ENCODE data around the gene BCAS3.

BCAS3 gene

DNA sequence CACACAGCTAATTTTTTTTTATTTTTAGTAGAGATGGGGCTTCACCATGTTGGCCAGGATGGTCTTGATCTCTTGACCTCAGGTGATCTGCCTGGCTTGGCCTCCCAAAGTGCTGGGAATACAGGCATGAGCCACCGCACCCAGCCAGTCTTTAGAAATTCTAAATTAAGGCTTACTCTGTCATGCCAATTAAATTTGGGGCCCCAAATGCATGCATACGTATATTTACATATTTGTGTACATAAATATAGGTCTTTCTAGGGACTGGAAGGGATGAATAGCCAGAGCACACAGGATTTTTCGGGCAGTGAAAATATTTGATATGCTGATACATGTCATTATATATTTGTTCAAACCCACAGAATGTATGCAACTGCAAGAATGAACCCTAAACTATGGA lies 105.1 kb downstream of the BCAS3 start:
- no peak for TF ChIP-seq CTCF (IDR thresholded peaks at IDR 0.05)
- H3K4me1 ChIP-seq, result no peaks in the 10 kb centered on the region
- no peaks in the 10 kb centered on the region for H3K27me3 ChIP-seq
- H3K36me3 ChIP-seq, result no peaks in the 10 kb centered on the region
- no peak for DNase-seq
- no peak overlapping the region for H3K4me3 ChIP-seq
- H3K27ac ChIP-seq, result no peak overlapping the region
- no peaks in the 10 kb centered on the region for H3K9me3 ChIP-seq
- intact Hi-C loops (cut with DNase I; ENCODE audit: low total_unique reads), result no loop called here

GRCh38 chr17:60790205-60790604 lies 112.6 kb downstream of the BCAS3 start:
- intact Hi-C loops (cut with DNase I; ENCODE audit: low total_unique reads), result no loop called here
- Histone ChIP-seq H3K27ac (no peak overlapping the region), H3K36me3 (no peaks in the 10 kb centered on the region), H3K4me3 (no peak overlapping the region), H3K27me3 (no peaks in the 10 kb centered on the region), H3K4me1 (peaks cover 0 to 17% (median 8%) of the 10 kb centered on the region in 4 donors), H3K9me3 (no peaks in the 10 kb centered on the region)
- no peak for DNase-seq
- TF ChIP-seq CTCF (IDR thresholded peaks at IDR 0.05), result no peak

GRCh38 chr17:60792250-60792898 lies 114.7 kb downstream of the BCAS3 start:
- H3K27me3 ChIP-seq, result no peaks in the 10 kb centered on the region
- peak; percentile 22 to 85 for DNase-seq
- no peaks in the 10 kb centered on the region for H3K36me3 ChIP-seq
- H3K27ac ChIP-seq, result peak overlapping the region; percentile 36 to 52
- H3K4me1 ChIP-seq, result peaks cover 0 to 21% (median 9%) of the 10 kb centered on the region in 4 donors
- no peak overlapping the region for H3K4me3 ChIP-seq
- no peak for TF ChIP-seq CTCF (IDR thresholded peaks at IDR 0.05)
- intact Hi-C loops (cut with DNase I; ENCODE audit: low total_unique reads), result no loop called here
- no peaks in the 10 kb centered on the region for H3K9me3 ChIP-seq

DNA sequence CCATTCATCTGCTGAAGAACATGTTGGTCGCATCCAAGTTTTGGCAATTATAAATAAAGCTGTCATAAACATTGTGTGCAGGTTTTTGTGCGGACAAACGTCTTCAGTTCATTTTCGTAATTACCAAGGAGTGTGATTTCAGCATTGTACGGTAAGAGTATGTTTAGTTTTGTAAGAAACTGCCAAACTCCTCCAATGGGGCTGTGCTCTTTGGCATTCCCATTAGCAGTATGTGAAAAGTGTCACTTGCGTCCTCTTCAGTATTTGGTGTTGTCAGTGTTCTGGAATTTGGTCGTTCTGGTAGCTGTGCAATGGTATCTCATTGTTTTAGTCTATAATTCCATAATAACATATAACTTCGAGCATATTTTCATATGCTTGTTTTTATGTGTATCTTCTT lies 120.9 kb downstream of the BCAS3 start:
- no peaks in the 10 kb centered on the region for H3K27me3 ChIP-seq
- no peaks in the 10 kb centered on the region for H3K36me3 ChIP-seq
- no peak for DNase-seq
- peaks cover 0 to 11% (median 2%) of the 10 kb centered on the region in 4 donors for H3K4me1 ChIP-seq
- TF ChIP-seq CTCF (IDR thresholded peaks at IDR 0.05), result no peak
- H3K27ac ChIP-seq, result no peak overlapping the region
- no peak overlapping the region for H3K4me3 ChIP-seq
- no peaks in the 10 kb centered on the region for H3K9me3 ChIP-seq
- intact Hi-C loops (cut with DNase I; ENCODE audit: low total_unique reads), result no loop called here

DNA sequence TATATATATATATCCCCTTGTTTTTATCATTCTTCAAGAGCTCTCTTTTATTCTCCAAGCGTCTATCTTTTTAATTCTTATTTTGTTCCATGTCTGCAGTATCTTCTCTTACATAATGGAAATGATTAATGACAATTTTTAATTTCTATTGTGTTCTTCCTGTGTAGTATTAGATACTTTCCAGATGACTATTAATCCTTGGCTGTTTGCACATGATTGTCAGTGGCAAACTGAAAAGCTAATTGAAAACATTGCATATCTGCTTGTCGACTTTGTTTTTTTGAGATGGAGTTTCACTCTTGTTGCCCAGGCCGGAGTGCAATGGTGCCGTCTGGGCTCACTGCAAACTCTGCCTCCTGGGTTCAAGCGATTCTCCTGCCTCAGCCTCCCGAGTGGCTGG lies 124.7 kb downstream of the BCAS3 start:
- Histone ChIP-seq H3K9me3 (no peaks in the 10 kb centered on the region), H3K4me3 (no peak overlapping the region), H3K27me3 (no peaks in the 10 kb centered on the region), H3K4me1 (peaks cover 0 to 5% (median 0%) of the 10 kb centered on the region in 4 donors), H3K36me3 (no peaks in the 10 kb centered on the region), H3K27ac (no peak overlapping the region)
- no peak for DNase-seq
- intact Hi-C loops (cut with DNase I; ENCODE audit: low total_unique reads), result no loop called here
- TF ChIP-seq CTCF (IDR thresholded peaks at IDR 0.05), result no peak

GRCh38 chr17:60803059-60803458 lies 125.4 kb downstream of the BCAS3 start:
- intact Hi-C loops (cut with DNase I; ENCODE audit: low total_unique reads), result no loop called here

More at GRCh38 chr17:60803059-60803458, 125.4 kb downstream of the BCAS3 start:
- Histone ChIP-seq H3K27ac (no peak overlapping the region), H3K36me3 (no peaks in the 10 kb centered on the region), H3K9me3 (no peaks in the 10 kb centered on the region), H3K4me1 (peaks cover 0 to 5% (median 0%) of the 10 kb centered on the region in 4 donors), H3K27me3 (no peaks in the 10 kb centered on the region), H3K4me3 (no peak overlapping the region)
- no peak for DNase-seq
- no peak for TF ChIP-seq CTCF (IDR thresholded peaks at IDR 0.05)

All from tibial artery (tissue), 4 donors.